ENCODE data around the gene ARHGDIB.

DNA sequence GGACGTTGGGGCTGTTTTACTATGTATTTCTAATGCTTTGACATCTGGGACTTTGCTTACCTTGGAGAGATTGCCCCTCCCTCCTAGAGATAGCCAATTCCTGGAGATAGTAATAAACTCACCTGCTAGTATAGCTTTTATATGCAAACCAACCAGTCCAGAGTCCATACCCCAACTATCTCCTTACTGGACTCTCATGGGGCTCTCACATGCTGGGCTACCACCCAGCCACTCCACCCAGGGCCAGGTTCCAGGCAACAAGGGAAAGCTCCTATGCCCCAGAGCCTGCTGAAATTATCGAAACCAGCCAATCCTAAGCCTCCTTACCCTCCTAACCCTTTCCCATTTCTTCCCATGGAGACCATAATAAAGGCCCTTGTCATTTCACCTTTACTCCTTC, 50.3 kb downstream of the ARHGDIB start:
- TF ChIP-seq SPI1 (IDR thresholded peaks at IDR 0.05; ENCODE audit: borderline replicate concordance, low read depth), result no peak
- TF ChIP-seq, protein P1, sequence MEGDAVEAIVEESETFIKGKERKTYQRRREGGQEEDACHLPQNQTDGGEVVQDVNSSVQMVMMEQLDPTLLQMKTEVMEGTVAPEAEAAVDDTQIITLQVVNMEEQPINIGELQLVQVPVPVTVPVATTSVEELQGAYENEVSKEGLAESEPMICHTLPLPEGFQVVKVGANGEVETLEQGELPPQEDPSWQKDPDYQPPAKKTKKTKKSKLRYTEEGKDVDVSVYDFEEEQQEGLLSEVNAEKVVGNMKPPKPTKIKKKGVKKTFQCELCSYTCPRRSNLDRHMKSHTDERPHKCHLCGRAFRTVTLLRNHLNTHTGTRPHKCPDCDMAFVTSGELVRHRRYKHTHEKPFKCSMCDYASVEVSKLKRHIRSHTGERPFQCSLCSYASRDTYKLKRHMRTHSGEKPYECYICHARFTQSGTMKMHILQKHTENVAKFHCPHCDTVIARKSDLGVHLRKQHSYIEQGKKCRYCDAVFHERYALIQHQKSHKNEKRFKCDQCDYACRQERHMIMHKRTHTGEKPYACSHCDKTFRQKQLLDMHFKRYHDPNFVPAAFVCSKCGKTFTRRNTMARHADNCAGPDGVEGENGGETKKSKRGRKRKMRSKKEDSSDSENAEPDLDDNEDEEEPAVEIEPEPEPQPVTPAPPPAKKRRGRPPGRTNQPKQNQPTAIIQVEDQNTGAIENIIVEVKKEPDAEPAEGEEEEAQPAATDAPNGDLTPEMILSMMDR (IDR thresholded peaks at IDR 0.05; ENCODE audit: insufficient read depth, low read length), result no peak
- TF ChIP-seq POLR2AphosphoS5 (IDR thresholded peaks at IDR 0.05; ENCODE audit: low read depth), result no peak
- no peak for TF ChIP-seq GABPA (IDR thresholded peaks at IDR 0.05; ENCODE audit: low read depth)
- TF ChIP-seq, protein P2, sequence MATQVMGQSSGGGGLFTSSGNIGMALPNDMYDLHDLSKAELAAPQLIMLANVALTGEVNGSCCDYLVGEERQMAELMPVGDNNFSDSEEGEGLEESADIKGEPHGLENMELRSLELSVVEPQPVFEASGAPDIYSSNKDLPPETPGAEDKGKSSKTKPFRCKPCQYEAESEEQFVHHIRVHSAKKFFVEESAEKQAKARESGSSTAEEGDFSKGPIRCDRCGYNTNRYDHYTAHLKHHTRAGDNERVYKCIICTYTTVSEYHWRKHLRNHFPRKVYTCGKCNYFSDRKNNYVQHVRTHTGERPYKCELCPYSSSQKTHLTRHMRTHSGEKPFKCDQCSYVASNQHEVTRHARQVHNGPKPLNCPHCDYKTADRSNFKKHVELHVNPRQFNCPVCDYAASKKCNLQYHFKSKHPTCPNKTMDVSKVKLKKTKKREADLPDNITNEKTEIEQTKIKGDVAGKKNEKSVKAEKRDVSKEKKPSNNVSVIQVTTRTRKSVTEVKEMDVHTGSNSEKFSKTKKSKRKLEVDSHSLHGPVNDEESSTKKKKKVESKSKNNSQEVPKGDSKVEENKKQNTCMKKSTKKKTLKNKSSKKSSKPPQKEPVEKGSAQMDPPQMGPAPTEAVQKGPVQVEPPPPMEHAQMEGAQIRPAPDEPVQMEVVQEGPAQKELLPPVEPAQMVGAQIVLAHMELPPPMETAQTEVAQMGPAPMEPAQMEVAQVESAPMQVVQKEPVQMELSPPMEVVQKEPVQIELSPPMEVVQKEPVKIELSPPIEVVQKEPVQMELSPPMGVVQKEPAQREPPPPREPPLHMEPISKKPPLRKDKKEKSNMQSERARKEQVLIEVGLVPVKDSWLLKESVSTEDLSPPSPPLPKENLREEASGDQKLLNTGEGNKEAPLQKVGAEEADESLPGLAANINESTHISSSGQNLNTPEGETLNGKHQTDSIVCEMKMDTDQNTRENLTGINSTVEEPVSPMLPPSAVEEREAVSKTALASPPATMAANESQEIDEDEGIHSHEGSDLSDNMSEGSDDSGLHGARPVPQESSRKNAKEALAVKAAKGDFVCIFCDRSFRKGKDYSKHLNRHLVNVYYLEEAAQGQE (IDR thresholded peaks at IDR 0.05; ENCODE audit: insufficient replicate concordance, low read depth), result no peak
